Activated naive CD4-positive, alpha-beta T cell treated with anti-CD3 and anti-CD28 coated beads, Interleukin-2, amount 50 U/mL, for 72 hours (primary cell): Measurements from ENCODE around the gene TVP23A. TPM values are rescaled to one million over a fixed set of nuclear protein-coding genes. Genes with fewer than 3 reads are reported as not detected.

Source experiments
- total RNA-seq, 2 donors: library from RNA; stranded (reverse); gene quantifications; one replicate each; pipeline ENCODE4 v1.2.3, GENCODE V29; 2022

Gene TVP23A
- total RNA-seq, 2 donors from 2014 or later = not detected

Other genes starting within 250 kb of the TVP23A start
- gene EMP2, start 238.2 kb downstream of the TVP23A start, total RNA-seq = not detected
- not detected for gene TEKT5, start 123.9 kb downstream of the TVP23A start, total RNA-seq
- gene NUBP1, start 75.0 kb downstream of the TVP23A start, total RNA-seq = 10 to 100 TPM; 21.3 to 31.2 TPM
- 1 to 10 TPM in 1 of 2 donors, under 1 TPM in 1; 0.52 to 2.3 TPM for gene CIITA, start 58.4 kb upstream of the TVP23A start, total RNA-seq
- 10 to 100 TPM; 17.1 to 30.2 TPM for gene DEXI, start 123.7 kb upstream of the TVP23A start, total RNA-seq
- gene CLEC16A, start 125.8 kb upstream of the TVP23A start, total RNA-seq = 10 to 100 TPM; 28.0 to 33.2 TPM